Globus pallidus (tissue), 1 donor: ENCODE measurements around the gene DNAAF1.
"Not testable (repeated sequence)": the region's sequence is repeated elsewhere in the genome, so short reads cannot be mapped to it uniquely, and the experiment has no call there.

Experiments used
- DNase-seq: peaks from one replicate; pipeline ENCODE4 v3.0.0-alpha.2; 2015; ENCODE audit warnings: low spot score

Gene DNAAF1

GRCh38 chr16:84144859-84145639, at the start of gene DNAAF1, which contains the start of gene HSDL1:
Gene DNAAF1 (plus strand): TSS chr16:84145308. CDS start chr16:84145441, 133 bp downstream.
Gene HSDL1 (minus strand): TSS chr16:84145177. CDS start chr16:84131321, 13,856 bp downstream.
- DNase-seq: peak; percentile 86

DNA sequence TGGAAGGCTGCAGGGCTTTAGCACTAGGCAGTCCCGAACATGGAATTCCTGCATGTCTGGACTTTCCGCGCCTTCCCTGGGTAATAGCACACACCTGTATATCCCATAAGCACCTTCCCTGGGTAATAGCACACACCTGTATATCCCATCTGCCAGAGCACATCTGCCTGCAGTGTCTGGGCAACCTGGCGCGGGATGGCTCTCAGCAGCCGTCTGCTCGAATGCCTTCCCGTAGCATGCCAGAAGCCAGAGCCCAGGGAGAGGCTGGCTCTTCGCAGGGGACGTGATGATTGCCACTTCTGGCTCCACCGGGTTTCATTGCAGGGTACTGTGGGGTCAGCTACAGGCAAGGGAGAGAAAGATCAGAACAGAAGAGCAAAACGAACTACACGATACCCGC, 49.6 kb upstream of the DNAAF1 start:
- DNase-seq: no peak

DNA sequence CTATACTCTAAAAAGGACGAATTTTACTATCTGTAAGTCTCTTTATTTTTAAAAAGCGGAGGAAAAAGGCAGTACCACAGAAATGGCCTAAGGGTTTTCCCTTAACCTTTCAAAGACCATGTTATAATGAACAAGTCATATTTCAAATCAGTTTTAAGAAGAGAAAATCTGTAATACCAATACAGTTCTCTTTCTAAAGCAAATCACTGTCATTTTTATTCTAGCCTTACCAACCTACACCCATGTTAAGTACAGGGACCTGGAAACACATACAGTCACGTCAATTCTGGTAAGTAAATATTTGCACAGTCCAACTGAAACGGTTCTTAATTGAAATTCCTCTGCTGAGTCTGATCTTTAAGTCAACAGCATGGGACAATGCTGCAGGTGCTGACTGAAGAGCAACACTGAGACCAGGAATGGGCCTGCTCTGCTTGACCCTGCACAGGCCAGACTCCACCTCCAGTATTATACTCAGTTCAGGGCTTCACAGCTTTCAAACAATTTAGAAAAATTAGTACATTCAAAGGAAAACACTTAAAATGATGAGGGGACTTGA, 48.6 kb upstream of the DNAAF1 start:
- DNase-seq: no peak

DNA sequence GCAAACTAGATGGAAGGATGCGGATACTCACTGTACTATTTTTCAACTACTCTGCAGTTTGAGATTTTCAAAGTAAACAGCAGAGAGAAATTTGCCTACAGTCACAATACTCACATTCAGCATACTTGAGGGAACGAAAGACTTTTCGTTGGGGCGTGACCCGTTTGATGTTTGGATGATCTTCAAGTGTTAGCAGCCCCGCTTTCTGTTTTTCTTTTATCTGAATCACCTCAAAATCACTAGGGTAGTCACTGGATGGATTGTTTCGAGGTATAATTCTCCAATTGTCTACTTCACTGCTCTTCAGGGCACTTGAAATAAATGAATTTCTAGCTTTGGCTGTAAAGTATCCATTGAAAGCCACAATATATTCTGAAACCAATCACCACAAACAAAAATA, 46.2 kb upstream of the DNAAF1 start:
- no peak for DNase-seq

DNA sequence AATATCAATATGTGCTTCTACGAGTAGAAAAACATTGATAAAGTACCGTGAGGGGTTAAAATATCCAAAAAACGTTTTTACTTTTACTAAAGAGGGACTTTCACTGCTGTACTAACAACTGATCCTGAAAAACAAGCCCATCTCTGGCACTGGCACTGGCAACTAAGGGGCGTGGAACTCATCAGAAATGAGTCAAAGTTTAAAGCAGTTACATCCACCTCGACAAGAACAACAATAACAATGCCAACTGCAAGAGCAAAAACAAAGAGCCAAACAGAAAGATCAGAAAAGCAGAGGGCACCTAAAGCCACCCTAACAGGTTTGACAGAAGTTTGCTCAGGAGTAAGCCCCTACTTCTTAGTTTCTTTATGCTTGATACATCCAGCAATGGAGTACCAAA, 41.4 kb upstream of the DNAAF1 start:
- DNase-seq: no peak

GRCh38 chr16:84104231-84104630, 40.9 kb upstream of the DNAAF1 start:
- no peak for DNase-seq

DNA sequence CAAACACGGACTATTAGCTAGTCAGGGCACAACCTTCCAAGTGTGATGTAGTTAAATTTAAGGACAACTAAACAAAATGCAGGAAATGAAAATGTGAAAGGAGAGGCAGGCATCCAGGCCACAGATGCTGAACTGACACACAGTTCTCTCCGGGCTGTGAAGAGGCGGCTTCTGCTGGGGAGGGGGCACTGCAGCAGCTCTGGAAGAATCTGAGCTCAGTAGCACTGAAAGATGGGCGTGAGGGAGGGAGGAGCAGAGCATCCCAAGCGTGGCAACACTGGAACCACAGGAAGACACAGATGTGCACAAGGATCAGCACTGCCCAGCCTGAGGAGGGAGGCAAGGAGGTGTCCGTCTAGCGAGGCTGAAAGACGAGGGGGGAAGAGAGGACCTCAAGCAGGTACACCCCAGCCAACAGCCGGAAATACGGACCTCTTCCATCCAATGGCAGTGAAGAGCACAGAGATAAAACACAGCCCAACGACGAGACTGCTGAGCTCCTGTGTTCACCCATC, 39.8 kb upstream of the DNAAF1 start:
- no peak for DNase-seq

- DNase-seq: no peak
Measured at GRCh38 chr16:84105948-84106740, 39.0 kb upstream of the DNAAF1 start.

DNA sequence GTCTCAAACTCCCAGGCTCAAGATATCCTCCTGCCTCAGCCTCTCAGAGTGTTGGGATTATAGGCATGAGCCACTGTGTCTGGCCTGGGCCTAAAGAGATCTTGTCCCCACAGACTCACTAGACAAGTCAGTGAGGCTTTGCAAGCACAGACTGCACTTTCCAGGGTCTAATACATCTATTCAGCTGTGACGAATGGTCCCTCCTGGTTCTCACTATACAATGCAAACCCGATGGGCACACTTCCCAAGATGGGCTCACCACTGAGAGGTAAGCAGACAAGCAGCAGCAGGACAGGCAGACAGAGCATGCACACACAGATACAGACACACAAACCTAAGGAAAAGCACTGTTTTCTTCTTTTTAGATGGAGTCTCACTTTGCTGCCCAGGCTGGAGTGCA, 37.2 kb upstream of the DNAAF1 start:
- DNase-seq: no peak

DNA sequence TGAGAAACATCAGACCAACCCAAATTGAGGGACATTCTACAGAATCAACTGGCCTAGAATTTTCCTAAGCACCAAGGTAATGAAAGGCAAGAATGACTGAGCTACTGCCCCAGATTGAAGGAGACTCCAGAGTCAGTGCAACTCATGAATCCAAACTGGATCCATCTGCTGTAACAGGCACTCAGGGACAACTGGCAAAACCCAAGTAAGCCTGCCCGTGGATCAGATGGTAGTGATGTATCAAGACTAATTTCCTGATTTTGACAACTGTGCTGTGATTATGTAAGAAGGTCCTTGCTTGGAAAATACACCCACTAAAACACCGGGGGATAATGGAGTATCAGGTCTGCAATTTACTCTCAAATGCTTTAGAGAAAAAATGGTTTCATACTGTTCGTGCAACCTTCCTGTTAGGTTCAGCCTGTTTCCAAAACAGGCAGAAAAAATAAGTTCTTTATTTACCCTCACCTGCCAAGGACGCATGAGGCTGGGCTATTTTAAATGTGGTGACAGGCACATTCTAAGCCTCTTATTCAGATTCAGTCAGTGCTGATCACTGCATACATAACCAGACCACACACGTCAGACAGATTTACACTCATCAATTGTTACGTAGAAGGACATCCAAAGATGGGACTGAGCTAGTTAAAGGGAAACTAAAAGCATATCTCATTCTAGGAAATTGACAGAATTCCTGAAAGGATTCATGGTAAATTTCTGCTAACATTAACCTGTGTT, 35.3 kb upstream of the DNAAF1 start:
- DNase-seq: no peak

- no peak for DNase-seq
Measured at GRCh38 chr16:84110527-84110926, 34.6 kb upstream of the DNAAF1 start.

DNA sequence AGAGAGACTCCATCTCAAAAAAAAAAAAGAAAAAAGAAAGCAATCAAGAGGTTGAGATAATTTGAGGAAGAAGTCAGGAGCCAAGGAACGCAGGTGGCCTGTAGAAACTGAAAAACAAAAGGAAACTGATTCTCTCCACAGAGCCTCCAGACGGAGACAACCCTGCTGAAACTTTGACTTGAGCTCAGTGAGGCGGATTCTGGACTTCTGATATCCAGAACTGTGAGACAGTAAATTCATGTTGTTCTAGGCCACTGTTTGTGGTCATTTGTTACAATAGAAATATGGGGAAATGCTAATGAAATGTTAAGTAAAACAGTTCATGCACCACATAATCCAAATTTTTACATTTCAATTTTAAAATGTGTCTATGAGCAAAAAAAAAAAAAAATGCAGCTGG, 33.6 kb upstream of the DNAAF1 start:
- no peak for DNase-seq

GRCh38 chr16:84111949-84112348, 33.2 kb upstream of the DNAAF1 start:
- DNase-seq: not testable (repeated sequence)

- no peak for DNase-seq
Measured at GRCh38 chr16:84115919-84116719, 29.0 kb upstream of the DNAAF1 start.

DNA sequence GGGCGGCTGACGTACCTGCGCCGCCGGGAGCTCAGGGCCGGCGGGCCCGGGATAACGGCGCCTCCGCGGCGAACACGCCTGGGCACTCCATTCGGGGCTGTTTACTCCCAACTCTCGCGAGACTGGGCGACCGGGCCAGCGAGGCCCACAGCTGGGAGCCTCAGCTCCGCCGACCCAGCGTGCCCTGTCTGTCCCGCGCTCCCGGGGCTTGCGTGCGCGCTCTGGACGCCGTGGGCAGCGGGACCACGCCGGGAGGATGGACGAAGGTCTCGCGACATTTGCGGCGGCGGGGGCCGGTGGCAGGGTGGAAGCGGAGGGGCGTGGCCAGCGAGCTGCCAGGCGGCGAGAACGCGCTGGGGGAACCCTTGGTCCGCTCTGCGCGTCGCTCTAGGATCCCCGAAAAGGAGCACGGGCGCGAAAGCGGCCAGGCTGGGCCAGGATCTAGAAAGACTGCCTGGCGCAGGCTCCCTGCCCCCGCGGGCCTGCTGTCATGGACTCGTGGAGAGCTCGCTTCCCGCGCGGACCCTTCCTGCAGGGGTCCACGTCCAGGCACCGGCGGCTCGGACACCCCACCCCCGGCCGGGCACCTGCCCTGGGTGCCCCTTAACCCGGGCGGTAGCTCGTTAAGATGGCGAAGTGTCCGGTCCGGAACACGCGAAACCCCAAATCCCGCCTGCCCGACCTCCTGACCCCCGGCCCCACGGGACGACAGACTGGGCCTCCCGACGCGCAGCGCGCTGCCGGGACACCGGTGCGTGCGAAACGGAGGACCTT, 28.2 kb upstream of the DNAAF1 start, which contains the start of gene MBTPS1:
Gene MBTPS1 (minus strand): TSS at position 223 of the 774 bp plus-strand sequence. CDS start 15,159 bp downstream, outside the sequence.
- DNase-seq: peak; percentile 97

DNA sequence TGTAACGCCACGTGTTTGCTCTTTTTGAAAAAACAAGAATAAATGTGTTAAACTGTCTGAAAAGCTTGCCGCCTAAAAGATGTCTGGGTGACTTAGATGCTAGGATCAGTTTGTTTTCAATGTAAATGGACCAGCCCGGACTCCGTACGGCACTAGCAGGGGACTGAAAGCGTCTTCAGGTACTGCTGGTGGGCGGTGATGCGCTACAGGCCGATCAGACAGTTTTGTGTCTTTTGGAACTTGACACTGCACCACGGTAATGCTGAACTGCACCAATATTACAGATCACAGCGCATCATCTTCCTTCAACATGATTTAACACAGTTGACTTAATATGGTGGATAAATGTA, 27.6 kb upstream of the DNAAF1 start:
- DNase-seq: no peak

DNA sequence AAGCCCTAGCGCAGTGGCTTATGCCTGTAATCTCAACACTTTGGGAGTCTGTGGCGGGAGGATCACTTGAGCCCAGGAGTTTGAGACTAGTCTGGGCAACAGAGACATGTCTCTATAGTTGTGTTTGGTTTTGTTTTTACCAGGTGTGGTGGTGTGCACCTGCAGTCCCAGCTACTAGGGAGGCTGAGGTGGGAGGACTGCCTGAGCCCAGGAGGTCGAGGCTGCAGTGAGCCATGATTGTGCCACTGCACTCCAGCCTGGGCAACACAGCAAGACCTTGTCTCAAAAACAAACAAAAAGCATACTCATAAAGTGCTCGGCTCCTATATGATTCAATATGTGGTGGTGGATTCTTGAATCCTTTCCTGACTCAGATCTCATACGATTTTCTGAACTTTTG, 26.8 kb upstream of the DNAAF1 start:
- DNase-seq: not testable (repeated sequence)

GRCh38 chr16:84119368-84119767, 25.7 kb upstream of the DNAAF1 start:
- DNase-seq: no peak

DNA sequence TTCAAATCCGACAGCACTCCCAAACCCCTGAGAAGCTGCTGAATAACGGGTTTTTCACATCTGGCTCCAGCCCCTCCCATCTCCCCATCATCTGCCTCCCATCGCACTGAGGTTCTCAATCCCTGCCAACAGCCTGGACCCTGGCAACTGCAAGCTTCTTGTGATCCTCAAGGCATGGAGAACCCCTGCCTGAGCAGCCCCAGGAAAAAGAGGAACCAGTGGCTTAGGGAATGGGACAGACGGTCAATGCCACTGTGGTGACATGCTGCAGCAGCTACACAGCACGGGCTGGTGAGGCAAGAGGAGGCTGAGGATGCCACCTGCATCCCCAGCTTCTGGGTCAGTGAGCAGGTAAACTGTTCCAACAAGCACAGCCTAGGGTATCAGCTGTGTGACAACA, 25.1 kb upstream of the DNAAF1 start:
- DNase-seq: no peak

DNA sequence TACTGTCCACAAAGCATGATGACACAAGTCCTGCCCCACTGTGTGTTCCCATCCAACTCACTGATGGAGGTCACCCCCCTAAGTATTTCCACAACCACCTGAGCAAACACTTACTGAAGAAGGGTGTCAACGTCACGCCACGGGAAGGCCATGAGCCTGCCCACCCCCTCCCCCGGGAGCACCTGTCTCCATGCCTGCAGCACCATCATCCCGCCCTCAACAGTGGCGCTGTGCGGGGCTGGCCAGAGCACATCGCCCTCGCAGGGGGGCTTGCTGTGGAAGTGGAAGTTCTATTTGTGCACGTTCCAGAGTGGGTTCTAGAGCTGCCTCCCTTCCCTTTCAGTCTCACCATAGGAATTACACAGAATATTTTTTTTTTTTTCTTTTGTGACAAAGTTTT, 24.1 kb upstream of the DNAAF1 start:
- no peak for DNase-seq
